ENCODE results near the gene TRPV2. TPM values are rescaled to one million over a fixed set of nuclear protein-coding genes. Genes with fewer than 3 reads are reported as not detected.

Gene TRPV2
- total RNA-seq, 1 experiment from 2014 or later: 1.0 TPM

DNA sequence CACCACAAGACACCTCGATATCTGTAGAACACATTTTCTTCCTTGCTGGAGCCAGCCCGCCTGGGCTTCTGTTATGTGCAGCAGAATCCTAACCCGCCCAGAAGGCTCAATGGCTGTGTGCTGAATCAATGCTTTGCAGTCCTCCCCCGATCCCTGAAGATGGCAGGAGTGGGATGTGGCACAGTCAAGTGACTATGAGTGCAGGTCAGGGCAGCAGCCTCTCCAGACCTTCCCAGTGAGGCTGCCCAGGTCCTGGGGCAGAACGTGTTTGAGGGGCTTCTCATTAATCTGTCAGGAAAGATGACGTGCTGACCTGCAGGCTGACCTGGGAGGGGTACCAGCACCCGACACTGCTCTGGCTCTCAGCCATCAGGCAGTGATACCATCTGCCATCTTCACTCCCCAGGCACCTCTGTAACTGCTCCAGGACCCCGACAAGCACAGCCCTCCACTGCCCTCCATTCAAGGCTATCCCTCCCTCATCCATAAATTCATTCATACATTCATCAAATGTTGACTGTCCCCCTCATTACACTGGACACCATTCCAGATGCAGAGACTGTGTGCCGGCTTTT lies 41.5 kb downstream of the TRPV2 start:
- Mint-ChIP-seq H3K4me3 (no peak overlapping the region), H3K27ac (peak overlapping the region in 2 of 3 experiments; percentile 6 to 83; a peak in 2 of 7 replicates), H3K36me3 (ENCODE audit: insufficient read depth in 1 of 3, low read depth in 3 of 3) (peaks cover 2 to 20% (median 14%) of the 10 kb centered on the region in 3 experiments; a peak in 6 of 7 replicates), H3K27me3 (ENCODE audit: low read depth) (no peaks in the 10 kb centered on the region; the same call in 1 of the 2 replicates), H3K4me1 (peaks cover 29 to 32% of the 10 kb centered on the region in 2 experiments), H3K9me3 (no peaks in the 10 kb centered on the region)
- H2BK15ac ChIP-seq (ENCODE audit: low read depth, low read length): no peak overlapping the region
- peaks cover 5% of the 10 kb centered on the region for H3K4me1 ChIP-seq (ENCODE audit: insufficient read depth, low read length)
- H3K4ac ChIP-seq (ENCODE audit: low read depth, low read length): no peak overlapping the region
- H4K5ac ChIP-seq (ENCODE audit: insufficient read length, low read depth, low read length): no peak overlapping the region
- H3T11ph ChIP-seq (ENCODE audit: low read length): no peak overlapping the region
- DNase-seq: peak; percentile 73
- H3K23me2 ChIP-seq (ENCODE audit: insufficient read length, low read depth, low read length, poor library complexity, severe bottlenecking): no peaks in the 10 kb centered on the region
- no peak overlapping the region for H3K4me2 ChIP-seq (ENCODE audit: insufficient read depth, insufficient read length, low read length)
- H3K79me1 ChIP-seq (ENCODE audit: insufficient read depth, low read depth, low read length, poor library complexity, severe bottlenecking): no peaks in the 10 kb centered on the region
- no peak overlapping the region for H2BK120ac ChIP-seq (ENCODE audit: low read depth, low read length, poor library complexity, severe bottlenecking)
- H3K27ac ChIP-seq (ENCODE audit: insufficient read length, low read depth, low read length): no peak overlapping the region
- H4K20me1 ChIP-seq (ENCODE audit: control insufficient read depth, insufficient read depth, insufficient read length): no peaks in the 10 kb centered on the region
- H3K56ac ChIP-seq (ENCODE audit: insufficient read length, low read depth, low read length): no peak overlapping the region
- no peak overlapping the region for H3K14ac ChIP-seq (ENCODE audit: insufficient read depth, low read length)
- no peak overlapping the region for H3K23ac ChIP-seq (ENCODE audit: insufficient read length, low read depth, low read length)
- H2BK20ac ChIP-seq (ENCODE audit: low read depth, low read length, poor library complexity, severe bottlenecking): no peak overlapping the region
- no peaks in the 10 kb centered on the region for H3K9me3 ChIP-seq (ENCODE audit: control insufficient read depth, low read depth, low read length)
- TF ChIP-seq, protein P1, sequence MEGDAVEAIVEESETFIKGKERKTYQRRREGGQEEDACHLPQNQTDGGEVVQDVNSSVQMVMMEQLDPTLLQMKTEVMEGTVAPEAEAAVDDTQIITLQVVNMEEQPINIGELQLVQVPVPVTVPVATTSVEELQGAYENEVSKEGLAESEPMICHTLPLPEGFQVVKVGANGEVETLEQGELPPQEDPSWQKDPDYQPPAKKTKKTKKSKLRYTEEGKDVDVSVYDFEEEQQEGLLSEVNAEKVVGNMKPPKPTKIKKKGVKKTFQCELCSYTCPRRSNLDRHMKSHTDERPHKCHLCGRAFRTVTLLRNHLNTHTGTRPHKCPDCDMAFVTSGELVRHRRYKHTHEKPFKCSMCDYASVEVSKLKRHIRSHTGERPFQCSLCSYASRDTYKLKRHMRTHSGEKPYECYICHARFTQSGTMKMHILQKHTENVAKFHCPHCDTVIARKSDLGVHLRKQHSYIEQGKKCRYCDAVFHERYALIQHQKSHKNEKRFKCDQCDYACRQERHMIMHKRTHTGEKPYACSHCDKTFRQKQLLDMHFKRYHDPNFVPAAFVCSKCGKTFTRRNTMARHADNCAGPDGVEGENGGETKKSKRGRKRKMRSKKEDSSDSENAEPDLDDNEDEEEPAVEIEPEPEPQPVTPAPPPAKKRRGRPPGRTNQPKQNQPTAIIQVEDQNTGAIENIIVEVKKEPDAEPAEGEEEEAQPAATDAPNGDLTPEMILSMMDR (conservative IDR thresholded peaks at IDR 0.05): peak; percentile 34; the same call in 2 of the 3 replicates
- no peak overlapping the region for H4K91ac ChIP-seq (ENCODE audit: insufficient read length, low read depth, low read length)
- no peaks in the 10 kb centered on the region for H3K79me2 ChIP-seq (ENCODE audit: insufficient read depth, low read length)
- H3K18ac ChIP-seq (ENCODE audit: insufficient read length, low read depth, low read length): no peak overlapping the region
- no peaks in the 10 kb centered on the region for H3K27me3 ChIP-seq (ENCODE audit: insufficient read depth, low read length)
- WGBS (ENCODE audit: extremely low coverage, insufficient read length, low lambda C conversion rate): no CpG with 5 or more reads among the region's 9 CpGs
- no peak overlapping the region for H2AK5ac ChIP-seq (ENCODE audit: insufficient read length, low read length)
- H2BK12ac ChIP-seq (ENCODE audit: insufficient read length, low read depth, low read length): no peak overlapping the region
- no peak overlapping the region for H4K8ac ChIP-seq (replicated peaks; ENCODE audit: insufficient read length, low read depth, low read length)
- H3K9ac ChIP-seq (ENCODE audit: extremely low read depth, insufficient read length, low read length): no peak overlapping the region
- no peak overlapping the region for H2AFZ ChIP-seq (ENCODE audit: low read length)
- no peak overlapping the region for H2BK5ac ChIP-seq (ENCODE audit: insufficient read length, low read length)
